GM21526 (cell line): Measurements from ENCODE around the gene MAP6D1.

ENCODE experiments used
- ATAC-seq: cut with Tn5 transposase; IDR thresholded peaks from one replicate; pipeline ENCODE4 v1.9.1; 2021; ENCODE audit warnings: moderate library complexity; ENCODE audit not compliant: unreplicated experiment, low FRiP score

The MAP6D1 gene

GRCh38 chr3:183825456-183826161 is at the start of gene MAP6D1:
Gene MAP6D1 (minus strand): TSS chr3:183825577. CDS start chr3:183825547, 30 bp downstream.
- no peak for ATAC-seq

- ATAC-seq, result no peak
Observed at GRCh38 chr3:183873914-183874313, 48.5 kb upstream of the MAP6D1 start.

GRCh38 chr3:183871541-183871940 is 46.2 kb upstream of the MAP6D1 start:
- ATAC-seq, result no peak

GRCh38 chr3:183870563-183870962 is 45.2 kb upstream of the MAP6D1 start:
- ATAC-seq, result no peak

GRCh38 chr3:183868796-183869195 is 43.4 kb upstream of the MAP6D1 start:
- no peak for ATAC-seq

GRCh38 chr3:183862610-183863009 is 37.2 kb upstream of the MAP6D1 start:
- no peak for ATAC-seq

GRCh38 chr3:183857863-183858262 is 32.5 kb upstream of the MAP6D1 start:
- ATAC-seq, result no peak

GRCh38 chr3:183854318-183855035 is 29.1 kb upstream of the MAP6D1 start:
- no peak for ATAC-seq

- no peak for ATAC-seq
Observed at GRCh38 chr3:183845608-183846288, 20.4 kb upstream of the MAP6D1 start.

GRCh38 chr3:183845090-183845489 is 19.7 kb upstream of the MAP6D1 start:
- ATAC-seq, result no peak

GRCh38 chr3:183844606-183845005 is 19.2 kb upstream of the MAP6D1 start:
- ATAC-seq, result no peak

GRCh38 chr3:183839751-183840150 is 14.4 kb upstream of the MAP6D1 start:
- no peak for ATAC-seq

GRCh38 chr3:183837894-183838293 is 12.5 kb upstream of the MAP6D1 start:
- ATAC-seq, result no peak

- ATAC-seq, result no peak
Observed at GRCh38 chr3:183837390-183837789, 12.0 kb upstream of the MAP6D1 start.

GRCh38 chr3:183833516-183833915 is 8.1 kb upstream of the MAP6D1 start:
- no peak for ATAC-seq

- no peak for ATAC-seq
Observed at GRCh38 chr3:183830187-183830586, 4.8 kb upstream of the MAP6D1 start.

- no peak for ATAC-seq
Observed at GRCh38 chr3:183829466-183829865, 4.1 kb upstream of the MAP6D1 start.

GRCh38 chr3:183828538-183828870 is 3.1 kb upstream of the MAP6D1 start:
- no peak for ATAC-seq

- ATAC-seq, result no peak
Observed at GRCh38 chr3:183827809-183828537, 2.6 kb upstream of the MAP6D1 start.

- no peak for ATAC-seq
Observed at GRCh38 chr3:183826448-183827250, 1.3 kb upstream of the MAP6D1 start.
